HG03457 (cell line): ENCODE results near the gene SYT13.

Experiments
- ATAC-seq: cut with Tn5 transposase; IDR thresholded peaks from one replicate; pipeline ENCODE4 v1.9.1; 2021; ENCODE audit warnings: moderate number of reproducible peaks; ENCODE audit not compliant: unreplicated experiment

Gene SYT13

GRCh38 chr11:45285930-45286632, at the start of gene SYT13:
SYT13 (minus strand) TSS chr11:45286341; CDS start chr11:45286207, 134 bp downstream.
- ATAC-seq, result no peak

- no peak for ATAC-seq
Observed at GRCh38 chr11:45335434-45335833, 49.3 kb upstream of the SYT13 start.

GRCh38 chr11:45334836-45335235, 48.7 kb upstream of the SYT13 start:
- no peak for ATAC-seq

- ATAC-seq, result no peak
Observed at GRCh38 chr11:45334410-45334809, 48.3 kb upstream of the SYT13 start.

- ATAC-seq, result no peak
Observed at GRCh38 chr11:45333001-45333971, 47.1 kb upstream of the SYT13 start.

GRCh38 chr11:45332276-45332934, 46.3 kb upstream of the SYT13 start:
- no peak for ATAC-seq

GRCh38 chr11:45331839-45332238, 45.7 kb upstream of the SYT13 start:
- ATAC-seq, result no peak

GRCh38 chr11:45328726-45329125, 42.6 kb upstream of the SYT13 start:
- ATAC-seq, result no peak

GRCh38 chr11:45324459-45324858, 38.3 kb upstream of the SYT13 start:
- ATAC-seq, result no peak

- no peak for ATAC-seq
Observed at GRCh38 chr11:45323601-45324249, 37.6 kb upstream of the SYT13 start.

GRCh38 chr11:45322891-45323600, 36.9 kb upstream of the SYT13 start:
- ATAC-seq, result no peak

- ATAC-seq, result no peak
Observed at GRCh38 chr11:45322111-45322705, 36.1 kb upstream of the SYT13 start.

- no peak for ATAC-seq
Observed at GRCh38 chr11:45321669-45322068, 35.5 kb upstream of the SYT13 start.

- ATAC-seq, result no peak
Observed at GRCh38 chr11:45321031-45321595, 35.0 kb upstream of the SYT13 start.

GRCh38 chr11:45320371-45320770, 34.2 kb upstream of the SYT13 start:
- ATAC-seq, result no peak

GRCh38 chr11:45319077-45319476, 32.9 kb upstream of the SYT13 start:
- ATAC-seq, result no peak

GRCh38 chr11:45318516-45318915, 32.4 kb upstream of the SYT13 start:
- ATAC-seq, result no peak

- ATAC-seq, result no peak
Observed at GRCh38 chr11:45316258-45316657, 30.1 kb upstream of the SYT13 start.

GRCh38 chr11:45314900-45315299, 28.8 kb upstream of the SYT13 start:
- ATAC-seq, result no peak
